ENCODE measurements around the gene AGPAT2.

AGPAT2 gene

GRCh38 chr9:136686794-136687711 lies at the start of gene AGPAT2:
Gene AGPAT2 (minus strand): TSS chr9:136687457. CDS start chr9:136687357, 100 bp downstream.
- DNase-seq = peak; percentile 71

DNA sequence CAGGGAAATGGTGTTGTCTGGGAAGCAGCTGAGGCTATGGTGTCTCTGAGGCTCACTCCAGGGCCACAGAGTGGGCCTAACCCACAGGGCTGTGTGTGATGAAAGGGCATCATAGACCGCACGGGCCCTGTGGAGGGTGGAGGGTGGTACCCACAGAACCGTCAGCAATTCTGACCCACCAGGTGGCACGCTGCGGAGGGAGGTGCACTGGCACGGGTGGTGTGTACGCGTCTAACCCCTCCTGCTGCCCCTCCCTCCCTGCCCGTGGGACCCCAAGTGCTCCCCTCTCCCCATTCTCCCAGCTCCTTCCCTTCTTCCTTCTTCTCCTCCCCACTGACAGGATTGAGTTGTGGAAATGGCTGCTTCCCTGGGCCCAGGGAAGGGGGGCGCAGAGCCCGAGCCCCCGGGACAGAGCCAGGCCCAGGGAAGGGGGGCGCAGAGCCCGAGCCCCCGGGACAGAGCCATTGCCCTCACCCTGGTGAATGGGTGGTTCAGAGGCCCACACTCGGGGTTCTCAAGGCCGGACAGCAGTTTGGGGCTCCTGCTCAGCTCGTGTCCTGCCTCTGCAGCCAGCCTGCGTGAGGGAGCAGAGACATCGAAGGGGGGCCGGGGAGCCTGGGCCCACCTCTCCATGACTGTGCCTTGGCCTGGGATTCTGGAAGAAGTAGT lies 48.7 kb upstream of the AGPAT2 start:
- no peak for DNase-seq

- no peak for DNase-seq
Observed at GRCh38 chr9:136734837-136735496, 47.7 kb upstream of the AGPAT2 start.

DNA sequence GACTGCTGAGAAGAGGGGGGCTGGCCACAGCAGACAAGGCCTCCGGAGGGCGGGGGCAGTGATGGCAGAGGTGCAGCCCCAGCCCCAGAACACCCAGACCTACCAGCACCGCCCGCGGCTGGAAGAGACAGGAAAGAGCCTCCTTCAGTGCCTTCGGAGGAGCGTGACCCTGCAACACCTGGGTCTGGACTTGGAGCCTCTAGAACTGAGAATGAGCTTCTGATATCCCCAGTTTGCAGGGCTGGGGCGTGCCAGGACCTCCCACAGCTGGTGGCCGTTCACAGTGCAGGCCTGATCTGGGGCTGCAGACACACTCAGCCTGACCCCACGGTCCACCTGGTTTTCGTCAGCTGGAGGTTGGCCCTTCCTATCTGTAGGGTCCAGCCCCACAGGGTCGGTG lies 46.4 kb upstream of the AGPAT2 start:
- DNase-seq = no peak

- no peak for DNase-seq
Observed at GRCh38 chr9:136732444-136733178, 45.4 kb upstream of the AGPAT2 start.

- no peak for DNase-seq
Observed at GRCh38 chr9:136729926-136730325, 42.7 kb upstream of the AGPAT2 start.

- DNase-seq = no peak
Observed at GRCh38 chr9:136729144-136729543, 41.9 kb upstream of the AGPAT2 start.

DNA sequence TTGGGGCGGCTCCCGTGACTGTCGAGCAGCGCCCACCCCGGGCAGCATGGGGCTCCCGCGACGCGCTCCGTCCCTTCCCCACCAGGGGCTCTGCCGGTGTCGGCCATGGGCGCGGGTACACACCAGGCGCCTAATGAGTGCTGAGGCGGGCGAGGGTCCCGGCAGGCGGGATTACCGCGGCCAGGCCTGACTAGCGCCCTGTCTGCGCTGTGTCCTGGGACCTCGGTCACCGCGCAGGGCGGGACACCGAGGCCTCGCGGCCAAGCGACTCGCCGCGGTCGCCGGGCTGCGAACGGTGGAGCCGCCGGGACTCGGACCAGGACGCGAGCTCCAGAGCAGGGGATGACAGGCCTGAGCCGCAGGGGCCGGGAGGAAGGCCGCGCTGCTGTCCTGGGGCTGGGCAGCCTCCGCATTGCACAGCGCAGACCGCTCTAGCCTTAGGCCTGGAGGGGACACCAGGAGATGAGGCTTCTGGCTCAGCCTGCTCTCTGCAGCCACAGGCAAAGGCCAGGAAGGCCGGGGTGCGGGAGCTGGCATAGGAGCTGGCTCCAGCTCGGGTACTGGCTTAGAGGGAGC lies 41.4 kb upstream of the AGPAT2 start:
- no peak for DNase-seq

GRCh38 chr9:136728080-136728547 lies 40.9 kb upstream of the AGPAT2 start:
- DNase-seq = peak; percentile 94

DNA sequence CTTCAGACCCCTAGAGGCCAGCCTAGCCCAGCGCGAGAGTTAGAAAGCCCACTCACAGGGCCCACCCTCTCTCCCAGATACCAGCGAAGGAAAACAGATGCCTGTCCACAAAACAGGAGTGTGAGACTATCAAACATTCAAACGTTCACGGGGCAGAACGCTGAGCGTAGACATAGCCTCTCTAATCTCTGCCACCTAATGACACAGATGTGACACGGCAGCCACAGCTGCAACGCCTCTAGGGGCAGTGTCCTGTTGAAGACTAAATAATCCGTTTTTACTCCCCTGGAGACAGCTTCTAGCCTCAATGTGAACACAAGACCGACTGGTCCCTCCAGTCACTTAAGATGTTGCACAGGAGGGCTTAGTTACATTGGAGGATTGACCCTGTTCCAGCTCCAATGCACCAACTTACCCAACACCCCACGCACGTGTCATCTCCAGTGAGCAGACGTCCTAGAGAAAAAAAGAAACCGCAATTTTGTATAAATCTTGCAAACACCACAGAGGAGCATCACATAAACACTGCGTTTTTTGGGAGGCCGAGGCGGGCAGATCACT lies 39.5 kb upstream of the AGPAT2 start:
- DNase-seq = peak; percentile 54

- no peak for DNase-seq
Observed at GRCh38 chr9:136726118-136726517, 38.9 kb upstream of the AGPAT2 start.

GRCh38 chr9:136725612-136726011 lies 38.4 kb upstream of the AGPAT2 start:
- no peak for DNase-seq

GRCh38 chr9:136724772-136725171 lies 37.5 kb upstream of the AGPAT2 start:
- DNase-seq = no peak

DNA sequence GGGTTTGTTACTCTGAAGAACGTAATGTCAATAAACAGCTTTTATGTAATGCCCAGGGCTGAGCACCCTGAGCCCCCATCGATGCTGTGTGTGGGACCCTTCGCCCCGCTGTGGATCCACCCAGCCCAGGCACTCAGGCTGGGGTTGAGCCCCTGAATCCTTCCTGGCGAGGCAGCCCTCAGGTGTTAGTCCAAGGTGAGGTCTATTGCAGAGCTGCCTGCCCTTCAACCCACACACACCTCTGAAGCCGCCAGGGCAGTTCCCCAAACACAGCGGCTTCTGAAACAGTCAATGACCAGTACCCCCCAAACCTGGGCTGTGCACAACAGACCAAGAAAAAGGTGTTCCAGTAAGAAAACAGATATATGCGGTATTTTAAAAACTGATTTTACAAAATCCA lies 36.7 kb upstream of the AGPAT2 start:
- no peak for DNase-seq

DNA sequence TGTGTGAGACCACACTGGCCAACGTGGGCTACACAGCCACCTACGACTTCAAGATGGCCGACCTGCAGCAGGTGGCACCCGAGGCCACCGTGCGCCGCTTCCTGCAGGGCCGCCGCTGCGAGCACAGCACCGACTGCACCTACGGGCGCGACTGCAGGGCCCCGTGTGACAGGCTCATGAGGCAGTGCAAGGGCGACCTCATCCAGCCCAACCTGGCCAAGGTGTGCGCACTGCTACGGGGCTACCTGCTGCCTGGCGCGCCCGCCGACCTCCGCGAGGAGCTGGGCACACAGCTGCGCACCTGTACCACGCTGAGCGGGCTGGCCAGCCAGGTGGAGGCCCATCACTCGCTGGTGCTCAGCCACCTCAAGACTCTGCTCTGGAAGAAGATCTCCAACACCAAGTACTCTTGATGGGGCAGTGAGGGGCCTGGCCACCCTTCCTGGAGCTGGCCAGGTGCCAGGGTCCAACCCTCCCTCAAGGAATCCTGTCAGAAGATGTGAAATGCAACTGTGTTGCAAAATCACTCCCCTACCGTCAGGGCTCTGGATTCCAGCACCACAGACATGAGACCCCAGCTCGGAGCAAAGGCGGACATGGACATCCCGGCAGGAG lies 36.2 kb upstream of the AGPAT2 start:
- no peak for DNase-seq

GRCh38 chr9:136722969-136723356 lies 35.7 kb upstream of the AGPAT2 start:
- no peak for DNase-seq

DNA sequence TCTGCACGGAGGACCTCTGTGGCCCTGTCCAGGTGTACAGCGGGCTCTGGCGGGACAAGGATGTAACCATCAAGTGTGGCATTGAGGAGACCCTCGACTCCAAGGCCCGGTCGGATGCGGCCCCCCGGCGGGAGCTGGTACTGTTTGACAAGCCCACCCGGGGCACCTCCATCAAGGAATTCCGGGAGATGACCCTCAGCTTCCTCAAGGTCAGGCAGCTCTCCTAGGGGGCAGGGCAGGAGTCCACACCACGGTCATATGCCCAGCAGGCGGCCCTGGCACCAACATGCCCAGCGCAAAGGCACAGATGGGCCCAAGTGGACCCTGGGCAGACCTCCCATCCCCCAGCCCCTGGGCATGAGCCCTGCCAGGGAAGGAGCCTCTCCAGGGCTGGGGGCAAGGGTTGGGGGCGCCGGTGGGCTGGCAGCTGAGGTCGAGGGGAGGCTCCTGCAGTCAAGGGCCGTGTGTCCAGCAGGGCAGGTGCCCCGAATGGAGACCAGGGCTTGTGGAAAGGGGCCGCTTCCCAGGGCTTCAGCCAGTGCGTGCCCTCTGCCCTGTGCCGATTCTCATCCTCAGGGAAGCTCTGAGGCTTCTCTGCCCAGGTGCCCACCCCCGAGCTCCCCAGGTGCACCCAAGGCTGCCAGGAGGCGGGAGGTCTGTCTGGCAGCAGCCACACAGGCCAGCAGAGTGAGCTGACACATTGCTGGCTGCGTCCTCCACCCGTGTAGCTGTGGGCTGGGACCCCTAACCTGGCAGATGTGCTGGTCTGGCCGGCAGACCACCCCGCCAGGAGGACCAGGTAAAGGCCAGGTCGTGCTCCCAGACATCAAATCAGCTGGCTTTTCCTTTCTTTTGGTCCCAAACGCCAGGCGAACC lies 35.1 kb upstream of the AGPAT2 start:
- DNase-seq = no peak

DNA sequence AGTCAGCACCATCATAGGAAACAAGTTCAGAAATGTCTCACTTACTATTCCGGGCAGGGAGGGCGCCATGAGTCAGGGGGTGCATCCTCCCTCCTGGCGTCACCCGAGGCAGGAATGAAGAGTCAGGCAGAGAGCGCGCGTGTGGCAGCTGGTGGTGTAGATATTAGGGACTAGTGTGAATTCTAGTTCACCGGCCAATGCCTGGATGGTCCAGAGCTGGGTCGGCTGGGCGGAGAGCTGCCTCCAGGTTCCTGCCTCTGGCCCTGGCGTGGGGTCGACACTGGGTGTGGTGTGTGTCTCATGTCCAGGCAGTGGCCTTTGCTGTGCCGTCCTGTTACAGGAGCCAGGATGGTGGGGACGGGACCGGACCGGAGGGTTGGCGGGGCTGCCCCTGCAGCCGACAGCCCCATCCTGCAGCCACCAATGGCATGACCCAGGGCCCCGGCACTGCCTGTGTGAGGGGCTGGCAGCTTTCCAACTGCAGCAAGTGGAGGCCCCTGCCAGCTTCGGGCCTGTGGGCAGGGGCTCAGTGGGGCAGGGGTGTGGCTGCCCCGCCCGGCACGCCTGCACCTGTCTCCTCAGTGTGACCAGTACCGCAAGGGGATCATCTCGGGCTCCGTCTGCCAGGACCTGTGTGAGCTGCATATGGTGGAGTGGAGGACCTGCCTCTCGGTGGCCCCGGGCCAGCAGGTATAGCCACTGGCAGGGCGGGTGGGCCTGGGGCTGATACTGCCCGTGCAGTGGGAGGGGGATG lies 34.3 kb upstream of the AGPAT2 start:
- DNase-seq = no peak

GRCh38 chr9:136720898-136721338 lies 33.7 kb upstream of the AGPAT2 start:
- DNase-seq = no peak
